LNCaP clone FGC (cell line): ENCODE results near the gene ABHD16A.

Experiments
- DNase-seq: peaks from one replicate; pipeline ENCODE4 v3.0.0-alpha.2; 2011; ENCODE audit warnings: low read depth
- H3K4me3 ChIP-seq: 2 replicates; pipeline ENCODE4 v1.5.1; 2011; ENCODE audit warnings: mild to moderate bottlenecking, low read depth, low read length, control low read depth
- TF ChIP-seq, protein P1 (sequence below): IDR thresholded peaks from 2 replicates; pipeline ENCODE4 v1.5.1; 2012; ENCODE audit warnings: mild to moderate bottlenecking; ENCODE audit not compliant: control insufficient read depth, insufficient read depth; ENCODE audit errors: extremely low read depth

Gene ABHD16A

GRCh38 chr6:31725502-31726350 is 22.6 kb upstream of the ABHD16A start:
- TF ChIP-seq, protein P1, sequence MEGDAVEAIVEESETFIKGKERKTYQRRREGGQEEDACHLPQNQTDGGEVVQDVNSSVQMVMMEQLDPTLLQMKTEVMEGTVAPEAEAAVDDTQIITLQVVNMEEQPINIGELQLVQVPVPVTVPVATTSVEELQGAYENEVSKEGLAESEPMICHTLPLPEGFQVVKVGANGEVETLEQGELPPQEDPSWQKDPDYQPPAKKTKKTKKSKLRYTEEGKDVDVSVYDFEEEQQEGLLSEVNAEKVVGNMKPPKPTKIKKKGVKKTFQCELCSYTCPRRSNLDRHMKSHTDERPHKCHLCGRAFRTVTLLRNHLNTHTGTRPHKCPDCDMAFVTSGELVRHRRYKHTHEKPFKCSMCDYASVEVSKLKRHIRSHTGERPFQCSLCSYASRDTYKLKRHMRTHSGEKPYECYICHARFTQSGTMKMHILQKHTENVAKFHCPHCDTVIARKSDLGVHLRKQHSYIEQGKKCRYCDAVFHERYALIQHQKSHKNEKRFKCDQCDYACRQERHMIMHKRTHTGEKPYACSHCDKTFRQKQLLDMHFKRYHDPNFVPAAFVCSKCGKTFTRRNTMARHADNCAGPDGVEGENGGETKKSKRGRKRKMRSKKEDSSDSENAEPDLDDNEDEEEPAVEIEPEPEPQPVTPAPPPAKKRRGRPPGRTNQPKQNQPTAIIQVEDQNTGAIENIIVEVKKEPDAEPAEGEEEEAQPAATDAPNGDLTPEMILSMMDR = no peak
- DNase-seq = no peak
- H3K4me3 ChIP-seq = no peak overlapping the region

DNA sequence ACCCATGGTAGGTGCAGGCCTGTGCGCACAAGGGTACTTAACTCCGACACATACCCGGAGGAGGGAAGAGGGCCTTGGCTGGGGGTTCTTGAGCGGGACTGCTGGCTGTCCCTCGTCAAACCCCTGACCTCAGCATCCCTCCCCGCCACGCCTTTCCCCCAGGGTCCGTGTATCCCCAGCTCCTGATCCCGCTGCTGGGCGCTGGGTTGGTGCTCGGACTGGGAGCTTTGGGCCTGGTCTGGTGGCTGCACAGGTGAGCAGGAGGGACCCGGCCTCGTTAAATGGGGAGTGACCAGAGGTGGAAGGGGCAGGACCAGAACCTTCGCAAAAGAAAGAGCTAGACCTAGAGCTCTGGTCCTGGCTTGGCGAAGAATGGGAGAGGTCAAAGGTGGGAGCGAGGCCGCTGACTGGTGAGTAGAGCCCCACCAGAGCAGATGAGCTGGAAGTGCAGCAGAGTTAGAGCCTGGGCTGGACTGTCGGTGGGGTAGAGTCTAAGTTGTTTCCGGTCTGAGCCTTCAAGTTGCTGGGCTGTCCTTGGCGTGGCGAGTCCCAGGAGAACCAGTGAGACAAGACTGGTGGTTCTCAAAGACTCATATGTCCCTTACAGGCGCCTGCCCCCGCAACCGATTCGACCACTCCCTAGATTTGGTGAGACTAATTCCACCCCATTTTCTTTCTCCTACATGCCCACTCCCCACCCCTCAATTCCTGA is 21.0 kb upstream of the ABHD16A start:
- DNase-seq = no peak
- TF ChIP-seq, protein P1 = no peak
- no peak overlapping the region for H3K4me3 ChIP-seq

- H3K4me3 ChIP-seq = no peak within 1 kb of the TSS
- TF ChIP-seq, protein P1 = no peak
- DNase-seq = no peak
Observed at GRCh38 chr6:31723245-31723979, 20.3 kb upstream of the ABHD16A start, which contains the start of gene MPIG6B. Gene MPIG6B, plus strand, starts transcription at chr6:31723373. Its CDS starts 11 bp downstream, at chr6:31723384.

GRCh38 chr6:31722173-31722572 is 19.0 kb upstream of the ABHD16A start:
- DNase-seq = no peak
- no peak overlapping the region for H3K4me3 ChIP-seq
- TF ChIP-seq, protein P1 = no peak

- DNase-seq = no peak
- TF ChIP-seq, protein P1 = no peak
- H3K4me3 ChIP-seq = no peak within 1 kb of the TSS
Observed at GRCh38 chr6:31721351-31722020, 18.4 kb upstream of the ABHD16A start, which contains the start of gene LY6G6C. Gene LY6G6C, minus strand, starts transcription at chr6:31721746. Its CDS starts 67 bp downstream, at chr6:31721679.

DNA sequence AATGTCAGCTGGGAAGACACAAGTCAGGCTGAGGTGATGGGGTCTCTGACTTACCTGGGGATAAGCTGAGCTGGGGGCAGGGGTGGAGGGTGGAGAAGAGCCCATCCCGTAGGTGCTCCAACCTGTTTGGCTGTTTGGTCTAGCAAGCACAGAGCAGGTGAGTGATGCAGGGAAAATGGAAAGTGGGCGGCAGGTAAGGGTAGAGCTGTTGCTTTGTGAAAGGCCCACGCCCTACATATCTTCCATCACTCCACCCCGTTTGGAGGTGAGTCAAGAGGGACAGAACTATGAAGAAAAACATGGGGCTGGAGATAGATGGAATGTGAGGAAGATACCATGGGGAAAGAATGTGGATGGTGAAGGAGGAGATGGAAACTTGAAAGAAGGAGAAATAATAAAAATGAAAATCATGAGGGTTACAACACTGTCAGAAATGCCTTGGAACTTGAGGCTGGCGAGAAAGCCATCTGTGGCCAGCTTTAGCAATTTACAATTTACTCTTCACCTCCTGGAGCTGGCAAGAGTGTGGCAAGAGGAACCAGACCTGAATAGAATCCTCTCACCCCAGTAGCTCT is 17.2 kb upstream of the ABHD16A start:
- TF ChIP-seq, protein P1 = no peak
- DNase-seq = no peak
- no peak overlapping the region for H3K4me3 ChIP-seq
